Daoy (cell line): ENCODE results near the gene BMPR1A. TPM values are rescaled to one million over a fixed set of nuclear protein-coding genes. Genes with fewer than 3 reads are reported as not detected.
"Not testable (repeated sequence)": the region's sequence is repeated elsewhere in the genome, so short reads cannot be mapped to it uniquely, and the experiment has no call there.

Source experiments
- DNase-seq: peaks from one replicate; pipeline ENCODE4 v3.0.0-alpha.2; 2015; ENCODE audit warnings: low read depth
- total RNA-seq: library from RNA; depleted of rRNA; stranded (reverse); fragments of >200 nt; shearing (Covaris generic); gene quantifications from 2 replicates; pipeline ENCODE4 v1.2.3, GENCODE V29; 2014

BMPR1A gene
- total RNA-seq, 1 experiment from 2014 or later: 18.6 TPM

GRCh38 chr10:86940076-86940475 is 183.7 kb downstream of the BMPR1A start:
- not testable (repeated sequence) for DNase-seq

GRCh38 chr10:86940677-86941076 is 184.3 kb downstream of the BMPR1A start:
- no peak for DNase-seq

- no peak for DNase-seq
Observed at GRCh38 chr10:86941426-86941825, 185.0 kb downstream of the BMPR1A start.

- no peak for DNase-seq
Observed at GRCh38 chr10:86941991-86942421, 185.6 kb downstream of the BMPR1A start.

GRCh38 chr10:86942441-86943315 is 186.3 kb downstream of the BMPR1A start:
- DNase-seq: no peak

- no peak for DNase-seq
Observed at GRCh38 chr10:86943316-86944030, 187.1 kb downstream of the BMPR1A start.

- DNase-seq: no peak
Observed at GRCh38 chr10:86944031-86944419, 187.6 kb downstream of the BMPR1A start.

GRCh38 chr10:86944471-86944870 is 188.1 kb downstream of the BMPR1A start:
- DNase-seq: no peak

- DNase-seq: no peak
Observed at GRCh38 chr10:86944907-86945306, 188.5 kb downstream of the BMPR1A start.

GRCh38 chr10:86945361-86946212 is 189.2 kb downstream of the BMPR1A start:
- peak; percentile 39 for DNase-seq

GRCh38 chr10:86946213-86947155 is 190.1 kb downstream of the BMPR1A start:
- no peak for DNase-seq

- DNase-seq: not testable (repeated sequence)
Observed at GRCh38 chr10:86947806-86948205, 191.4 kb downstream of the BMPR1A start.

- no peak for DNase-seq
Observed at GRCh38 chr10:86950349-86950748, 193.9 kb downstream of the BMPR1A start.

- DNase-seq: no peak
Observed at GRCh38 chr10:86951184-86951761, 194.9 kb downstream of the BMPR1A start.

- DNase-seq: no peak
Observed at GRCh38 chr10:86952106-86952505, 195.7 kb downstream of the BMPR1A start.

- not testable (repeated sequence) for DNase-seq
Observed at GRCh38 chr10:86952697-86953096, 196.3 kb downstream of the BMPR1A start.

GRCh38 chr10:86953747-86954680 is 197.6 kb downstream of the BMPR1A start:
- DNase-seq: no peak

GRCh38 chr10:86954681-86955500 is 198.5 kb downstream of the BMPR1A start:
- DNase-seq: no peak
